ENCODE measurements around the gene EPN3. TPM values are rescaled to one million over a fixed set of nuclear protein-coding genes. Genes with fewer than 3 reads are reported as not detected.

Gene EPN3
- total RNA-seq, 2 experiments from 2014 or later: 0.28 TPM; not detected in 1

GRCh38 chr17:50558091-50558490, 25.6 kb downstream of the EPN3 start:
- BruUV-seq (replicated peaks): no TSS peak
- CTCF ChIA-PET (ENCODE audit: unreplicated experiment): no interaction called here
- Histone ChIP-seq H3K4me2 (ENCODE audit: low read length) (no peak overlapping the region), H3K27ac (ENCODE audit: low read depth, low read length, poor library complexity, severe bottlenecking) (no peak overlapping the region), H3K4me1 (ENCODE audit: insufficient read depth, low read length, poor library complexity, severe bottlenecking) (peaks cover 6% of the 10 kb centered on the region), H3K9me2 (ENCODE audit: insufficient read depth, low read length) (no peaks in the 10 kb centered on the region), H3K4me3 (ENCODE audit: low read depth, low read length, poor library complexity, severe bottlenecking) (no peak overlapping the region), H3K36me3 (ENCODE audit: insufficient read depth, low read length) (no peaks in the 10 kb centered on the region), H2AFZ (ENCODE audit: low read length) (no peak overlapping the region), H3K9me3 (ENCODE audit: low read length) (no peaks in the 10 kb centered on the region), H4K20me1 (ENCODE audit: insufficient read depth, low read length) (no peaks in the 10 kb centered on the region), H3K79me2 (ENCODE audit: insufficient read depth, low read depth, low read length) (no peaks in the 10 kb centered on the region)
- no peak for DNase-seq (ENCODE audit: low spot score)
- POLR2A ChIA-PET: no interaction called here
- intact Hi-C loops (cut with micrococcal nuclease; ENCODE audit: unreplicated experiment): no loop called here
- no peak for TF ChIP-seq EZH2phosphoT487 (IDR thresholded peaks at IDR 0.05; ENCODE audit: borderline replicate concordance, low read depth, low read length)
- no peak for TF ChIP-seq CTCF (conservative IDR thresholded peaks at IDR 0.05; ENCODE audit: low read length)

- H3K4me3 ChIP-seq (ENCODE audit: low read depth, low read length, poor library complexity, severe bottlenecking): no peak overlapping the region
Observed at GRCh38 chr17:50558581-50558940, 26.0 kb downstream of the EPN3 start.

More at GRCh38 chr17:50558581-50558940, 26.0 kb downstream of the EPN3 start:
- Histone ChIP-seq H3K27ac (ENCODE audit: low read depth, low read length, poor library complexity, severe bottlenecking) (no peak overlapping the region), H3K4me2 (ENCODE audit: low read length) (no peak overlapping the region), H3K9me3 (ENCODE audit: low read length) (no peaks in the 10 kb centered on the region), H3K36me3 (ENCODE audit: insufficient read depth, low read length) (no peaks in the 10 kb centered on the region), H2AFZ (ENCODE audit: low read length) (no peak overlapping the region), H3K9me2 (ENCODE audit: insufficient read depth, low read length) (no peaks in the 10 kb centered on the region), H4K20me1 (ENCODE audit: insufficient read depth, low read length) (no peaks in the 10 kb centered on the region), H3K79me2 (ENCODE audit: insufficient read depth, low read depth, low read length) (no peaks in the 10 kb centered on the region), H3K4me1 (ENCODE audit: insufficient read depth, low read length, poor library complexity, severe bottlenecking) (peaks cover 6% of the 10 kb centered on the region)
- intact Hi-C loops (cut with micrococcal nuclease; ENCODE audit: unreplicated experiment): no loop called here
- no peak for TF ChIP-seq CTCF (conservative IDR thresholded peaks at IDR 0.05; ENCODE audit: low read length)
- TF ChIP-seq EZH2phosphoT487 (IDR thresholded peaks at IDR 0.05; ENCODE audit: borderline replicate concordance, low read depth, low read length): no peak
- BruUV-seq (replicated peaks): no TSS peak
- ChIA-PET POLR2A (no interaction called here), CTCF (ENCODE audit: unreplicated experiment) (no interaction called here)
- DNase-seq (ENCODE audit: low spot score): no peak

All from OCI-LY7 (cell line).